Measurements from ENCODE around the gene TRMT11. TPM values are rescaled to one million over a fixed set of nuclear protein-coding genes. Genes with fewer than 3 reads are reported as not detected.

The TRMT11 gene
- total RNA-seq, 1 donor from 2014 or later = 28.7 TPM

DNA sequence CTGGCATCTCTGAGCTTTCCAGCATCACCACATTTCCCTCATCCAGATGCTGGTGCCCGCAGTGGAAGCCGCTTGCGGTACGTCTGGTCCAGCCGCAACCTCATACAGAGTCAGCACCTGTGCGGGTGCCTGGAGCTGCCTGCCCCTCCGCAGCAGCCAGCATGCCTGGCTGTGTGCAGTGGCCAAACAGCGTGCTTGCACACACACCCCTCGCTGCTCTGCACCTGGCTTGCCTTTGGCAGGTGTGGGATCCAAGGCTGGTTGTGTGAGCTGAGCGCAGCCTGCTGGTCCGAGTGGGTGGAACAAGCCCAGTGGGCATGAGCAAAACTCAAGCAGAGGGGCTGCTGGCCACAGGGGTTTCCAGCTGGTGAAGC is 32.9 kb upstream of the TRMT11 start:
- FAIRE-seq (no peak), DNase-seq (ENCODE audit: low read depth) (no peak)
- H3K36me3 ChIP-seq (ENCODE audit: control insufficient read depth, insufficient read depth, low read length) = no peaks in the 10 kb centered on the region
- TF ChIP-seq, protein P1, sequence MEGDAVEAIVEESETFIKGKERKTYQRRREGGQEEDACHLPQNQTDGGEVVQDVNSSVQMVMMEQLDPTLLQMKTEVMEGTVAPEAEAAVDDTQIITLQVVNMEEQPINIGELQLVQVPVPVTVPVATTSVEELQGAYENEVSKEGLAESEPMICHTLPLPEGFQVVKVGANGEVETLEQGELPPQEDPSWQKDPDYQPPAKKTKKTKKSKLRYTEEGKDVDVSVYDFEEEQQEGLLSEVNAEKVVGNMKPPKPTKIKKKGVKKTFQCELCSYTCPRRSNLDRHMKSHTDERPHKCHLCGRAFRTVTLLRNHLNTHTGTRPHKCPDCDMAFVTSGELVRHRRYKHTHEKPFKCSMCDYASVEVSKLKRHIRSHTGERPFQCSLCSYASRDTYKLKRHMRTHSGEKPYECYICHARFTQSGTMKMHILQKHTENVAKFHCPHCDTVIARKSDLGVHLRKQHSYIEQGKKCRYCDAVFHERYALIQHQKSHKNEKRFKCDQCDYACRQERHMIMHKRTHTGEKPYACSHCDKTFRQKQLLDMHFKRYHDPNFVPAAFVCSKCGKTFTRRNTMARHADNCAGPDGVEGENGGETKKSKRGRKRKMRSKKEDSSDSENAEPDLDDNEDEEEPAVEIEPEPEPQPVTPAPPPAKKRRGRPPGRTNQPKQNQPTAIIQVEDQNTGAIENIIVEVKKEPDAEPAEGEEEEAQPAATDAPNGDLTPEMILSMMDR (IDR thresholded peaks at IDR 0.05; ENCODE audit: insufficient read depth, low read length, severe bottlenecking) = peak; percentile 75
- no peak overlapping the region for H3K4me3 ChIP-seq (ENCODE audit: low read depth, low read length)
- no peaks in the 10 kb centered on the region for H3K27me3 ChIP-seq (ENCODE audit: control insufficient read depth, insufficient read depth, low read length)

GRCh38 chr6:125954735-125955339 is 31.5 kb upstream of the TRMT11 start:
- no peak overlapping the region for H3K4me3 ChIP-seq (ENCODE audit: low read depth, low read length)
- H3K36me3 ChIP-seq (ENCODE audit: control insufficient read depth, insufficient read depth, low read length) = no peaks in the 10 kb centered on the region
- DNase-seq (ENCODE audit: low read depth) = no peak
- TF ChIP-seq, protein P1 (IDR thresholded peaks at IDR 0.05; ENCODE audit: insufficient read depth, low read length, severe bottlenecking) = no peak
- no peak for FAIRE-seq
- no peaks in the 10 kb centered on the region for H3K27me3 ChIP-seq (ENCODE audit: control insufficient read depth, insufficient read depth, low read length)

GRCh38 chr6:125955973-125956372 is 30.4 kb upstream of the TRMT11 start:
- TF ChIP-seq, protein P1 (IDR thresholded peaks at IDR 0.05; ENCODE audit: insufficient read depth, low read length, severe bottlenecking) = no peak
- no peak for DNase-seq (ENCODE audit: low read depth)

GRCh38 chr6:125956506-125957390 is 29.6 kb upstream of the TRMT11 start, which contains the start of gene HINT3:
Gene HINT3 (plus strand): TSS chr6:125956770. CDS start chr6:125956978, 208 bp downstream.
- TF ChIP-seq, protein P1 (IDR thresholded peaks at IDR 0.05; ENCODE audit: insufficient read depth, low read length, severe bottlenecking) = peak; percentile 100
- FAIRE-seq (no peak), DNase-seq (ENCODE audit: low read depth) (peak; percentile 94)
- Histone ChIP-seq H3K27me3 (ENCODE audit: control insufficient read depth, insufficient read depth, low read length) (no peaks in the 10 kb centered on the region), H3K36me3 (ENCODE audit: control insufficient read depth, insufficient read depth, low read length) (no peaks in the 10 kb centered on the region), H3K4me3 (ENCODE audit: low read depth, low read length) (peak within 1 kb of the TSS; percentile 90)

More at GRCh38 chr6:125955973-125956372, 30.4 kb upstream of the TRMT11 start:
- Histone ChIP-seq H3K4me3 (ENCODE audit: low read depth, low read length) (no peak overlapping the region), H3K27me3 (ENCODE audit: control insufficient read depth, insufficient read depth, low read length) (no peaks in the 10 kb centered on the region), H3K36me3 (ENCODE audit: control insufficient read depth, insufficient read depth, low read length) (no peaks in the 10 kb centered on the region)
- FAIRE-seq = no peak

- DNase-seq (ENCODE audit: low read depth) (no peak), FAIRE-seq (no peak)
- H3K36me3 ChIP-seq (ENCODE audit: control insufficient read depth, insufficient read depth, low read length) = no peaks in the 10 kb centered on the region
- H3K27me3 ChIP-seq (ENCODE audit: control insufficient read depth, insufficient read depth, low read length) = no peaks in the 10 kb centered on the region
- H3K4me3 ChIP-seq (ENCODE audit: low read depth, low read length) = peak overlapping the region; percentile 90
- TF ChIP-seq, protein P1 (IDR thresholded peaks at IDR 0.05; ENCODE audit: insufficient read depth, low read length, severe bottlenecking) = no peak
These were observed 29.0 kb upstream of the TRMT11 start for GRCh38 chr6:125957391-125957693.

Measured in bronchial epithelial cell (primary cell).